Raji (cell line): ENCODE measurements around the gene C10orf90.

ENCODE experiments used
- POLR2A ChIP-seq: IDR thresholded peaks from 2 replicates; pipeline ENCODE4 v1.6.1; 2011; ENCODE audit warnings: low read depth, low read length, control low read depth; ENCODE audit not compliant: insufficient read depth

C10orf90 gene

DNA sequence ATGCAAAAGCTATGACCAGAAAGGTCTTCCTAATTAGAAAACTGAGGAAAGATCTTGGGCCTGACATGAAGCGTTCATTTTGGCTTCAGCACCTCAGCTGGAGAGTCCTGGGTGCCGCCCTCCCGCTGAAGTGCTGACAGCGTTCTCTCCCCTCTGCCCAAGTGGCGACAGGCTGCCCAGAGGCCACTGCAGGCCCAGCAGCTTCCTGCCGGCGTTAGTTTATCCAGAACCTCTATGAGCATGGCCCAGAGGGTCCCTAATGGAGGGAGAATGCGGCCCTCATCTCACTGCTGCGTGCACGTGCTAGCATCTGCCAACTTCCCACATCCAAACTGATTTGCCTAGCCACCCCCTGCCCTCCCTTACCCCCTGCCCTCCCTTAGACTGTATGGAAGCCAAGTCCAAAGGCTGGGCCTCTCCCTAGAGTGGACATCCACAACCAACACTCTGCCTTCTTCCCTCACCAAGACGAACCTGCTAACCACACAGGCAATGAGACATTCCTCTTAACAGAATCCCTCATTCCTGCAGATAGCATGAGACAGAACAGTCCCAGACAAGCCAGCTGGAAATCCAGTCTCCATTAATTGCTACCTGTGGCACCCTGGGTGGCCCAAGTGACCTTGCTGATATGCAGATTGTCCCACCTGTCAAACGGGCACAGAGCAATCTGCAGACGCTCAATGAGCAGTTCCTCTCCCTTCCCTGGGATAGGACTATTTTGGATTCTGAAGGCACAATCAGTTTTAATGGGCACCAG, 108.4 kb downstream of the C10orf90 start:
- no peak for TF ChIP-seq POLR2A

DNA sequence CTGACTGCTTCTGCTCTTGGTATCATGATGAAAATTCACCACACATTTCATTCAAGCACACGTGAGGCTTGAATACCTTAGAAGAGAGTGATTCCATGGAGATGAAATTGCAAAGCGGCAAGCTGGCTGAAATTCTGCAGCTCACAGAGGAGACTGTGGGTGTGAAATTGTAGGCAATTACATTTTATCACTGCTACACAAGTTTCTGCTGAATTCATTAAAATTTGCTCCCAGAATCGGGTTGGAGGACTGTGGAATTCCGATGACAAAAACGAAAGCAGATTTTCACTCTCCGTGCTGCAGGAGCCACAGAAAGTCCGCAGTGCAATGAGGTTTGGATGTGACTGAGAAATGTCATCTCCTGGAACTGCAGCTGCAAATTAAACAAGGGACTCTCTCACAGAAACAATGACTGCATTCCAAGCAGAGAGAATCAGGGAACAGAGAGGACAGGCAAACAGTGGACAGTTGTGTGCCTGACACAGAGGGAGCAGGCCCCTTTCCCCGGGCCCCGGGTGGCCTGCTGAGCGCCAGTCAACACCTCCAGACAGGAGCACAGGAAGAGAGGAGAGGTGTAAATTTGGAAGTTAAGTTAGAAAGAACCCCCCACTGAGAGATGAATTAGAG, 109.1 kb downstream of the C10orf90 start:
- no peak for TF ChIP-seq POLR2A

DNA sequence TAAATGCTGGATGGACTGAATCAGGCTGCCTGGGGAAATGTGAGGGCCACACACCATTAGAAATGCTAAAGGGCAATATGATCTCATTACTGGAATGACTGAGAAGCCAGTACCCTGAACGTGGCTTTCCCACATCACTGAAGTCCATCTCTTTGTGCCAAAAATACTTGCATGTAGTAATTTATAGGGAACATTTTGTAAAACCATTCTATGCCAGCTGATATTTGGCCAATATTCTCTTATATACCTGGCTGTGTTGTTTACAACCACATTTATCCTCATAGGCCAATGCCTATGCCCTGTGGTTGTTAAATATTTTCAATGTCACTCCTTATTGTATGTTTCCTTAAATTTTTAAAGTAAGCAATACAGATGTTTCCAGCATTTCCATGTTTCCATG, 111.6 kb downstream of the C10orf90 start:
- no peak for TF ChIP-seq POLR2A

DNA sequence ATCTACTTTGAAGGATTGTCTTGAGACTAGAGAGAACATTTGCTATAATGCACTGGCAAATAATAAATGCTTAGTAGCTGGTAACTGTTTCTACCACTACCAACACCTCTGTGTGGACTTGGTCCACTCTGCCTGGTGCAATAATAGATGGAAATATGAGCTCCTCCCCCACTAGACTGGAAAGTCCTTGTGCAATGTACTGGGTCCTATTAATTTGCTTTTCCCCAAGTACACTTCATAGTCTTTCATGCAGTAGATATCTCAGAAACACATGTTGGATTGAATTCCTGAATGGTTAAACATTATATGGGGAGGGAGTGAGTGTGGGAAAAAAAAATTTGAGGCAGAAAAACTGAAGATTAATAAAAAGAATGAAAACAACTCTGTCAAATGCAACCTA, 119.3 kb downstream of the C10orf90 start:
- TF ChIP-seq POLR2A = no peak

DNA sequence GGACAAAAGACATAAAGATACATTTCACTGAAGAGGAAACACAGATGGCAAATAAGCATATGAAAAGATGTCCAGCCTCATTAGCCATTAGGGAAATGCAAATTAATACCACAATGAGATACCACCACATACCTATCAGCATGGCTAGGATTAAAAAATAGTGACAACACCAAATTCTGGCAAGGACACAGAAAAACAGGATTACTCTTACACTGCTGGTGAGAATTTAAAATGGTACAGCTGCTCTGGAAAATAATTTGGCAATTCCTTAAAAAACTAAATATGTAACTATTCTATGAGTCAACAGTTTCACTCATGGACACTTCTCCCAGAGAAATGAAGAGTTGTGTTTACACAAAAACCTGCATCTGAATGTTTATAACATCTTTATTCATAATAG, 121.1 kb downstream of the C10orf90 start:
- no peak for TF ChIP-seq POLR2A

DNA sequence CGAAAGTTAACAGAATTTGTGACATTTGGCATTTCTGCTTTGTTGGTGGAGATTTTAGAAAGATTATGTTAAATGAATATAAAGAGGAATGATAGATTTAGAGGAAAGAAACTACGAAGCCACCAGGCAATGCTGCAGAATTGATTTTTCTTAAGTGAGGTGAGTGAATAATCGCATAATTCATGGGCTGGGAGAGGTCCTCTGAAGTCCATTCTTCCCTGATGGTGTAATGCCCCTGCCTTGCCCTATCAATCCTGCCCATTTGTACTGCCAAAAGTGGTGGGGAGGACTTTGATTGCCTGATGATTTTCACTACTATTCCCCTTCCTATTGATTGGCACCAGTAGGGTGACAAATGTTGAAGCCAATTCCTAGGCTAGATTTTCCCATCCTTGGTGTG, 125.9 kb downstream of the C10orf90 start:
- no peak for TF ChIP-seq POLR2A

DNA sequence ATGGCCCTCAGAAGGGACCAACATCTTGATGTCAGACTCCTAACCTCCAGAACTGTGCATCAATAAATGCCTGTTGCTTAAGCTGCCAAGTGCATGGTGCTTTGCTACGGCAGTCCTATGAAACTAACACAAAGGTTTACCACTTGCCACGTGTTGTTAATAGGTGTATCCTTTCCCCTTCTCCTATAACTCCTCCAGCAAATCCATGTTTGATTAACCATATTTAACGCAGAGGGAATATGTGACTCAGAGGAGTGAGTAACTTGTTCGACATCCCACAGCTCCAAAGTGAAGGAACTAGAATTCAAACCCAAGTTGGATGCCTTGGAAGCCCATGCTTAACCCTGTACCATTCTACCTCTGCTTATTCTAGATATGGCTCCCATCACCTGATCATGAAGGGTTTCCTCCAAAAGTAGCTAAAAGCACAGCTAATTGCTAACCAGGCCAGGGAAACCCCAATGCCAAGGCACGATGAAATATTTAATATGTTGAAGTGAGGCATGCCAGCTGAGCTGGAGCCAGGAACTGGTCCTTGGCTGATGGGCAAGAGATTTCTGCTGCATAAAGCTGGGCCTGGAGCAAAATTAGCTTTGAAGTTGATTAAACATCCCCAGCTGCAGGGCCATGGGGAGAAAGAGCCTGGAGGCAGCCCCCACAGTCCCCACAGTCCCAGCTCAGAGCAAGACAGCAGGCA, 131.9 kb downstream of the C10orf90 start:
- no peak for TF ChIP-seq POLR2A

DNA sequence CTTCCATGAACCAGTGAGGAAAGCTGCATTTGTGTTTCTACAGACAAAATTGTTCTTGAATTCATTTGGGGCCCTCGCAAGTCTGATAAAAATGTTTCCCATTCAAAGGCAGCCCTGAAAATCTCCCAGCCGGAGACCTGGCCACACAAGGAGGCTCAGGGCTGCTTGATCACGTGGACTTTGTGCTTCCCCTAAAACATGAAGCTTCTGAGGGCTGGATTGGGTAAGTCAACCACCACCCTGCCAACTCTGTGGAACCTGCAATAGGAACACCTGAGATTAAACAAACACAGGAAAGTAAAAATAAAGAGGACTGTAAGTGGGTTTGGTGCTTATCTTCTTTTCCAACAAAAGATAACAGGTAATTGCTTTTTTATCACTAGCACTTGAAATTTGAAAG, 133.8 kb downstream of the C10orf90 start:
- no peak for TF ChIP-seq POLR2A

DNA sequence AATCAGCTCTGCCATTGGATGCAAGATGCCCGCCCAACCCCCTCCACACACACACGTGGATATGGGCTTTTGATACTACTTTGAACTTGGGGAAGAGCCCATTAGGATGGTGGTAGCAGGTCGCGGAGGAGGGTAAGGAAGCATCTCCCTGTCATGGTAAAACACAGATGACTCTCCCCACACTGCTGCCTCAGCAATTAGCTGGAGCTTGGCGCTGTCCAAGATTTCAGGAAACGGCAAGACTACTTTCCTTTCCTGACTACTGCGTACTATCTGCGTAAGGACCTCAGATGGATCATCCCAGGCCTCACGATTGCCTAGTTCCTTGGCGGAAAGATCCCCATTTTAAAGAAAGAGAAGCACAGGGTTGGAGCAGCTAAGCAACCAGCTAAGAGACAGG, 134.3 kb downstream of the C10orf90 start:
- TF ChIP-seq POLR2A = no peak

DNA sequence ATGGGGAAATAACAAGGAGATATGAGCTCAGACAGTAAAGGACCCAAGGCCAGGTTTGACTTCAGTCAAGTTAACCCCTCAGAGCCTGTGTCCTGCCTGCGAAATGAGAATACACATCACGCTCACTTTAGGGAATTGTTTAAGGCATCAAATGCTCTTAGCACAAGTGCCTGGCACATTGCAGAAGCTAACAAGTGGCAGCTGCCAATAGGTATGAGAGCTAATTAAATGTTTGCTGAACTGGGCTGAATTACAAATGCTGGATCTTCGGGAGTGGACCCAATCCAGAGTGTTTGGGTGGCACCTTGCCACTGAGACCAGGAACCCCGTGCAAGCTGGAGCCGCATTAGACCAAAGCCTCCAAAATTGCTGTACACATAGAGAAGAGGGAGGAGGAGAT, 136.8 kb downstream of the C10orf90 start:
- TF ChIP-seq POLR2A = no peak

DNA sequence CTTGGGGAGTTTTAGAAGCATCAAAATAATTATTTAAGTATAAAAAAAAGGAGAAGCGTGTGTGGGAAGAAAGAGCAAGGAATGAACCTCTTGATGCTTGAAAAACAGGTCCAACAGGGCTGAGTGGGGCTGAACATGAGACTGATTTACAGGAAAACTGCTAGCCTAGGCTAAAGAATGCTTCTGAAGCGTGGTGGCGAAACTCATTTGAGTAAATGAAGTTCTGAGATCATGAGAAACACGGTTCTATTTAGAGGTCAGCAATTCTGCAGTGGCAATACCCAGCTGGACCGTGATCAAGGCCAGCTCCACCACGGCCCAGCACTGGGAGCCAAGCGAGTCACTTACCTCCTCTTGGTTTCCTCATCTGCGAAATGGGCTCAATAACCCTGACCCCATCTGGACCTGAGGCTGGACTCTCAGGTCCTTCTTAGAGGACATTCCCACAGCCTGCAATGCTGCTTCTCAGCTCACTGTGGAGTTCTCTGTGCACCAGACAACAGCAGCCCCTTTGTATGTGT, 142.1 kb downstream of the C10orf90 start:
- TF ChIP-seq POLR2A = no peak

DNA sequence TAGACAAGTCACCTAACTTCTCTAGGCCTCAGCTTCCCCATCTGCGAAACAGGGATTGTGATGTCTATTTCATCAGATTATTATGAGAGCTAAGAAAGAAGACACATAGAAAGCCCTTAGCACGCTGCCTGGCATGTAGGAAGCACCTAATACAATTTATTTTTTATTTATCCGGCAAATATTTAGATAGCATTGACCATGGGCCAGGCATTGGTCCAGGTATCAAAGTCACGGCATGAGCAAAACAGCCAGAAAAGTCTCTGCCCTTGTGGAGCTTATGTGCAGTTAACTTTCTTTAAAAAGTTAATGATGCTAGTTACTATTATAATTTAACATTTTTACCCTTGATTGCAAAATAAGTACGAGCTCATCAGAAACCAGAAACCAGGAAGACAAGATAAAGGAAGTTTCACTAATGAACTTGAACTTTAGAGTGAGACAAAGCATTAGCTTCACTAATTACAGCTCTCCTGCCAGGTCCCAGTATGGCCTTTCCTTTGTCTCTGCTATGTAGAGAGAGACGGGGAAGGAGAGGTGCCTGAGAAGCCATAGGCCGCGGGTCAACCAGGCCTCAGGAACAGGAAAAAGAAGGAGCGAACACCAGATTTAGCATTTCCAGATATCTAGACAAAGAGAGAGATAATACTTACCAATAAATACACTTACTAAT, 142.7 kb downstream of the C10orf90 start:
- TF ChIP-seq POLR2A = no peak

DNA sequence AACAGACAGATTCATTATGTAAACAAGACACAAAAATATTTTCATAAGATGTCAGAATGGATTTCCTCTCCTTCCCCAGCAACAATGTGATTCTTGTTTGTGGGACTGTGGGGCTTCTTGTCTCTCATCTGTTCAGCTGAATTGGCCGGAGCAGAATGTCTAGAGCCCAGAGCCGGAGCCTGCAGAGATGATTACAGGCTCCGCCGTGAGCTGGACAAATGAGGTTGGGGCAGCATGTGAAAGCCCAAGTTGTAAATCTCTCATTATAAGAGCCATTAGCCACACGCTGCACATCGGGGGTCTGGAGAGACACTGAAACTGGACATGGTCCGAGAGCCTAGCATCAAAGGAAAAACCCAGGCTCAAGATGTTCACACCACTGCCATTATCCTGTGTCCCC, 145.2 kb downstream of the C10orf90 start:
- TF ChIP-seq POLR2A = no peak

DNA sequence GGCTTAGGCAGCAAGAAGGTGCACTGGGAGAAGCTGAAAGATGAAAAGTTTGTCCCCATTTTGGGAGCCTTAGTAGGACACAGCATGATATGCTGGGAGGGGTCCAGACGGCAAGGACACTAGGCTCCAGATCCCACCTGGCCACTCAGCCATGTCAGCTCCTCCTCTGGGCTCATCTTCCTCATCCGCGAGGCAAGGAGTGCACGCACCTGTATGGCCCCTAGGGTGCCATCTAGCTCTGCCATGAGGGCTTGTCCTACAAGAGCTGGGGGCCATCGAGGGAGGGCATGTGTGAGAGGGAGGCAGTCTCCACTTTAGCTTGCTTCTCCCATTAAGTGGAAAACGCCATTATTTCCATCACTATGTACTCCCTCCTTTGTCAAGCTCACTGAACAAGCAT, 146.0 kb downstream of the C10orf90 start:
- no peak for TF ChIP-seq POLR2A

DNA sequence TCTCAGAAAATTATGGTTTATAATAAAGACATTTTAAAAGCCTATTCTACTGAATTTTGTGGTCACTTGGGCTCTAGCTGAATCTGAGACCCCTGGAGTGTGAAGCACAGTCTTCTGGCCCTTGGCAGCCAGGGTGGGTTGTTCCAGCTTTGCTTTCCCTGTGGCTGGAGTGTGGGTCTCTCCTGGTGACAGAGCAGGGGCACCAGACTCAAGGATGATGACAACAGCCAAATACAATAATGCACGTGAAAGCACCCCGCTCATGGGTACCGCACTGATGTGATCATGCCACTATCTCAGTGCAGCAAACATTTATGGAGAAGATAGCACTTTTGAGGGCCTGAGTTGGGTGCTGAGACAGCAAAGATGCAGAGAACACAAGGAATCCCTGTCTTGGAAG, 147.4 kb downstream of the C10orf90 start:
- TF ChIP-seq POLR2A = no peak

DNA sequence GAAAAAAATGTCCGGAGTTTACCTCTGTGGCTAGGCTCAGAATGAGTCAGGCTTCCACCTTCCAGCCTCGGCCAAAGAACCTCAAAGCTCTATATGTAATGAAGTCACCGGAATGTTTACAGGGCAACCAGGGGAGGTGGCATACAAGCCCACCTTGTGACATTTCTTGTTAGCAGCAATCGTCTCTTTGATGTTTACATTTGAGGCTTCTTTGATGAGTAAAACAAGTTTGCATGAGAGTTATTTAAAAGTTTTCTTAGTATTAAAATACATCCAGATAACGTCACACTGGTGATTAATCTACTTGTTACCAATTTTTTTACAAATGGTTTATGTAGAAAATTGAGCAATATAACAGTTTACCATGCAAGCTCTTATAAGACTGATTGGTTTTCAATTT, 149.1 kb downstream of the C10orf90 start:
- no peak for TF ChIP-seq POLR2A

DNA sequence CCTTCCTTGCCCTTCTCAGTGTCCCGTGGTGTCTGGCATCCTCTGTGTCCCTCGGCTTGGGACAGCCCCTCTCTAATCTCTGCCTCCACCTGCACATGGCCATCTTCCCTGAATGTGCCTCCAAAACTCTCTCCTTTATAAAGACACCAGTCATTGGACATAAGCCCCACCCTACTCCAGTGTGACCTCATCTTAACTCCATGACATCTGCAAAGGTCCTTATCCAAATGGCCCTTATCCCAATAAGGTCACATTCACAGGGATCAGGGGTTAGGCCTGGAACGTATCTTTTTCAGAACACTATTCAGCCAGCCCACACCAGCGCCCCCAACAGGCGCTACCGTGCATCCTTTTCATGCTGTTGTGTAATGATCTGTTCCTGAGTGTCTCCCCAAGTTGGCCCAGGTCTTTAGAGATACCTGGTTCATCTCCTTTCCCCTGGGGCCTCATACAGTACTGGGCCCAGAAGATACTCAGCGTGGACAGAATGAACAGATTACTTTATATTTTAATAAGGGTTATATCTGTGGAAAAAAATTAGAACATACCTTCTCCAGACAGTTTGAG, 149.7 kb downstream of the C10orf90 start:
- TF ChIP-seq POLR2A = no peak
